SIG-M5 treated with dmso at 0.1 percent for 504 hours (cell line): ENCODE measurements around the gene SREBF2.

Experiments used
- DNase-seq: peaks from one replicate; lab custom pipeline; 2025; ENCODE audit not compliant: unreplicated experiment; lab: John Stamatoyannopoulos, UW

Gene SREBF2

DNA sequence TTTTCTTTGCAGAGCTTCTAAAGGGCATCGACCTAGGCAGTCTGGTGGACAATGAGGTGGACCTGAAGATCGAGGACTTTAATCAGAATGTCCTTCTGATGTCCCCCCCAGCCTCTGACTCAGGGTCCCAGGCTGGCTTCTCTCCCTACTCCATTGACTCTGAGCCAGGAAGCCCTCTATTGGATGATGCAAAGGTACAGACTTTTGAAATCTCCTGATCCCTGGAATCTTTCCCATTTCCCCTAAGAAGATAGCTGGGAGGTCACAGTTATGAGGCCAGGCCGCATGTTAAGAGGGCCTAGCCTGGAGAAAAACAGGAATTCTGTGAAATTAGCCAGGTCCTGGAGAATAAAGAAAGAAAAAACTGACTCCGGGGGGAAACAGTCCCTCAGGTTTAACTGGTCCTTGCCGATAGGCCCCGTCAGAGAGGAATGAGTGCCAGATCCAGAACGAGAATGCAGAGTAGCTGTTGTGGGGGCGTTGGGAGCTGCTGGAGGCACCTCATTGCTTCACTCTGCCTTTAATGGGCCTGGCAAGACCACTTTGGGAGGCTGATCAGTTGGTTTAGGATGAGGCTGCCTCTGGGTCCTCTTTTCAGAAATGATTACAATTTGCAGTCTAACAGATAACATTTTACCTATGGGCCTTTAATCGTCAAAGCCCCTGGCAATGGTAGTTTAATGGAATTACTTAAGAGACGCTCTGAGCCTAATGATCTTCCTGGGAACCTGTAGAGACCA lies 42.8 kb downstream of the SREBF2 start:
- no peak for DNase-seq

GRCh38 chr22:41876275-41876674 lies 43.4 kb downstream of the SREBF2 start:
- no peak for DNase-seq

- DNase-seq, result no peak
Observed at GRCh38 chr22:41876675-41877074, 43.8 kb downstream of the SREBF2 start.

DNA sequence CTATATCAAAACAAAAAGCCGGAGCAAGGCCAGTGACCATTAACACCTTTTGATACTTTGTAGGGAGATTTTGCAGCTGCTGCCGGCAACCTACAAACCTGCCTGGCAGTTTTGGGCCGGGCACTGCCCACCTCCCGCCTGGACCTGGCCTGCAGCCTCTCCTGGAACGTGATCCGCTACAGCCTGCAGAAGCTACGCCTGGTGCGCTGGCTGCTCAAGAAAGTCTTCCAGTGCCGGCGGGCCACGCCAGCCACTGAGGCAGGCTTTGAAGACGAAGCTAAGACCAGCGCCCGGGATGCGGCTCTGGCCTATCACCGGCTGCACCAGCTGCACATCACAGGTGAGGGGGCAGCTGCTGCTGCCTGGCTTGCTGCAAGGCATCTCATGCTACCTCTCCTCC lies 47.7 kb downstream of the SREBF2 start:
- no peak for DNase-seq

- no peak for DNase-seq
Observed at GRCh38 chr22:41883400-41883799, 50.5 kb downstream of the SREBF2 start.

- no peak for DNase-seq
Observed at GRCh38 chr22:41885116-41885515, 52.2 kb downstream of the SREBF2 start.

DNA sequence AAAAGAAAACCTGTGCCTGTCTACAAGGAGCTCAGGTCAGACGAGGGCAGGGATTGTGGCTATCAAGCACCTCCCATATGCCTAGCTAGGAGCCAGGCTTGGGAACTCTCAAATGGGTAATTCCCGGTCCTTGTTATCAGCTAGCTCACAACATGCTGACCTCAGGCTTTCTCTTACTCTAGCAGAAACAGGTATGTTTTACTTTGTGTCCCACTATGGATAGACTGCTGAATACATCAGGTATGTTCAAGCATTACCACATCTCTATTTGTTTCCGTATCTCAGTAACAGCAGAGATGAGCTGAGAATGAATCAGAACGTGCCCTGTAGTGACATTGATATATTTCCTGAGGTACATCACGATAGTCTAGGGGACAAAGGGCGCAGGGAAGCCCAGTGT lies 52.6 kb downstream of the SREBF2 start:
- DNase-seq, result no peak

DNA sequence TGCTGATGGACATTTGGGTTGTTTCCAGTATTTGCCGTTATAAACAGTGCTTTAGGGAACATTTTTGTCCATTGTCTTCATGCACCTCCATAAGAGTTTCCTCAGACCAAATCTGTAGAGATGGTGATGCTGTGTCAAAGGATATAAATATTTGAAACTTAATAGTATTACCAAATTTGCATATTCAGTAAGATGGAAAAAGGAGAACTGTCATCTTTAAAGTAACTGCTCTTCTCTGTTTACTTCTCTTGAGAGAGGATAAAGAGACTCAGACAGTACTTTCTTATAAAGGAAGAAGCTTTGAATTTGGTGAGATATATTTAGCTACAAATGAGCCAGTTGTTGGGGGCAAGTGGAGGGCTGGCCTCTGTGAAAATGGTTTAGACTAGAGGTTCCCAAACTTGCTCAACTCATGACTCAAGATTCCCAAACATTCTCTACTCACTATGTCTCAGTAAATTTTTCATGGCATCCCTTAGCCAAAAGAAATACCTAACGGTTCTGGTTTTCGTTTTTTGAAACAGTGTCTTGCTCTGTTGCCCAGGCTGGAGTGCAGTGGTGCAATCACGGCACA lies 55.8 kb downstream of the SREBF2 start:
- DNase-seq, result no peak

DNA sequence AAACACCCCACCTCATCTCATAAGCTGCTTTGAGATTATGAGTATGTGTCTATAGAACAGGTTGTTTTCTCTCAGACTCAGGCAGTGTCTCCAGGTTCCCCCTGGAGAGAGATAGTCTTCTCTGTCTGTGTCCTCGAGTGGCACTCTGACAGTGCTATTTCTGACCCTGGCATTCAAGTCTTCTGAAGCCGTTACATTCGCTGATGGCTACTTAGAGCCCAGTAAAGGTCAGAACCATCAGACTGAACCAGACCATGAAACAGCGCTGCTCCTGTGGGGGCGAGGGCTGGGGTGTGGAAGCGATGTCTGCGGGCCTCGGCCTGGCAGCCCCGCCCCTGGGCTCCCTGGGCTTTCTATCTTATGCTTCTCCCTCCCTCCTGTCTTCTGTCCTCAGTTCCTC lies 58.5 kb downstream of the SREBF2 start:
- no peak for DNase-seq

- no peak for DNase-seq
Observed at GRCh38 chr22:41892721-41893120, 59.8 kb downstream of the SREBF2 start.

DNA sequence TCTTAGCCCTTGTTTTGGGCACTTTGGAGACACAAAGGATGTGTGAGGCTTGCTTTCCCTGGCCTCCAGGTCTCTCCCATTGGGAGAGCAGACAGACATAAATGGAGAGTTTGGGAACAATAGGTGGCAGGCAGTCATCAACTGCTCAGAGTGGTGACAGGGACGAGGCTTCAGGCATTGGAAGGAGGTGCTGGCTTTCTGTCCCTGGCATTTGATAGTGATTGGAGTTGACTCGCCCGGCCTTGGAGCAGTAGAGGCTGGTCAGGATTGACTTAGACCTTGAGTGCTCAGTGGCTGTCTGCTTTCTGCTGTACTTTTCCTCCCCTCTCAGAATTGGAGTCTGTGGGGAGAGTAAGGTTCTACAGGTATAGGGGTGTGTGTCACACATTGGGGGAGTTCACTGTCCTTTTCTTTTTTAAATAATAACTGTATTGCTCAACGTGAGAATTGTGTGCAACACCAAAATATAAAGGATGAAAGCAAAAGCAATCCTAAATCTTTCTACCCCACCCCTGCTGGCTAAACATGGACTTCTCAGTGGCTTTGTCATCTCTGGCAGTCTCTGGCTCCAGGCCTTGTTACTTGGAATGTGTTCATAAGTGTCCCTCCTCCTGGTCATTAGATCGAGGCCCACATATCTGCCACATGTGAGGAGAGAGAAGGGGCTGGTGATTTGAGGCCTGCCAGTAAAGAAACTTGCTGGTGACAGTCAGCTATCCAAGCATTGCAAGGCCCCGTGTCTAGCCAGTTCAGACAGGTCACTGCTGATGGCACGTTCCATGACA lies 60.9 kb downstream of the SREBF2 start:
- no peak for DNase-seq

- no peak for DNase-seq
Observed at GRCh38 chr22:41898645-41899044, 65.7 kb downstream of the SREBF2 start.

DNA sequence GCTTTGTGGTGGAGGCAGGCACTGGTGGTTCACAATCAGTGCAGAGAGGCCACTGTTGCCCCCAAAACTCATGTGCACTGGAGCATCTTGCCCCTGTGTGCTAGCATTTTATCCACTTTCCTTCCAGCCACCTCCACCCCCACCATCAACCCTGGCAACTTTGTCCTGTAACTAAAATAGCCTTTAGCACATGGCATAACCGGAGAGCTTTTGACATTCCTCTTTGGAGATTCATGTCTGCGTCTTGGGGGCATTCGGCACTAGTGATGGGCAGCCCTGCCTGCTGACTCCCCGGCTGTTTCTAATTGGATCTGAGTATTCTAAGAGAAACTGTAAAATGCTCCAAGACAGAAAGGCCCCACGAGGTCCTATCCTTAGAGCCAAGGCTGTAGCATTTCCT lies 66.2 kb downstream of the SREBF2 start:
- DNase-seq, result no peak

- DNase-seq, result no peak
Observed at GRCh38 chr22:41899992-41900651, 67.2 kb downstream of the SREBF2 start.

DNA sequence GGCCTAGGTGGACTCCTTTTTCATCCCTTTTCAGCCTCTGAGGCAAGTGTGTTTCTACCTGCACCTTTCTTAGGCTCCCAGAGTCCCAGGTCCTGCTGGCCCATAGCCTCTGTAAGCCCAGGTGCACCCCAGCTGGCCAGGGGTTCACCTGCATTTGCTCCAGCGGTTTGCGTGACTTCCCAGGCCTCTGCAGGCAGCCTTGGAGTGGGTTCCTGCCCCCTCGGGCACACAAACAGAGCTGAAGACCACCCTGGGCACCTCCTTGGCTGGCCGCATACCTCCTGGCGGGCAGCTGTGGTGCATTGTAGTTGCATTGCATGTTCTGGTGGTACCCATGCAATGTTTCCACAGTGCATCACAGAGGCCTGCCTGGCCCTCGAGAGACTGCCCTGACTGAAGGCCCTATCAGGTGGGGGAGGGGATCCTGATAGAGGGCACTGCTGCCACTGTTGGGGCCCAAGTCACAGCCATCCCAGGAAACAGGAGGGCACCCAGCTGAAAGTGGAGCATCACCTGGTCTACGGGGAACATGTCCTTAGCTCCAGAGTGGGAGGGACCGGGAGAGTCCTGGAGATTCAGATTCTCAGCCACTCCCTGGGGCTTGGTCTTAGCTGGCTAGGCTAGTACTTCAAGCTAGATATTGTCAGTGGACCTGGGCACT lies 67.9 kb downstream of the SREBF2 start:
- DNase-seq, result no peak

GRCh38 chr22:41902016-41902415 lies 69.1 kb downstream of the SREBF2 start:
- no peak for DNase-seq

DNA sequence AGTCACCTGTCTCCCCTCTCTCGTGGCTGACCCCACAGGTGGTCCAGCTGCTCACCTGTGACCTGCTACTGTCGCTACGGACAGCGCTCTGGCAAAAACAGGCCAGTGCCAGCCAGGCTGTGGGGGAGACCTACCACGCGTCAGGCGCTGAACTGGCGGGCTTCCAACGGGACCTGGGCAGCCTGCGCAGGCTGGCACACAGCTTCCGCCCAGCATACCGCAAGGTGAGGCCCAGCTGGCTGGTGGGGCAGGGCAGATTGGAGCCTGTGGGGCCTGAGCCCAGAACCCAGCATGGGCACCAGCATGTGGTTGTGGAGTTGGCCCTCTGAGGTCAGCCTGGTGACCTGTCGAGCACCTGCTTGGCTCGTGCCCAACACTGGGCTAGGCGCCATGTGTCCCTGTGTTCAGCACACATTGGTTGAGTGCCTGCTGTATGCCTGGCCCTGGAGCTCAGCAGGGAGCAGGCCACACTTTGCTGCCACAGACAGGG lies 70.1 kb downstream of the SREBF2 start:
- DNase-seq, result no peak

DNA sequence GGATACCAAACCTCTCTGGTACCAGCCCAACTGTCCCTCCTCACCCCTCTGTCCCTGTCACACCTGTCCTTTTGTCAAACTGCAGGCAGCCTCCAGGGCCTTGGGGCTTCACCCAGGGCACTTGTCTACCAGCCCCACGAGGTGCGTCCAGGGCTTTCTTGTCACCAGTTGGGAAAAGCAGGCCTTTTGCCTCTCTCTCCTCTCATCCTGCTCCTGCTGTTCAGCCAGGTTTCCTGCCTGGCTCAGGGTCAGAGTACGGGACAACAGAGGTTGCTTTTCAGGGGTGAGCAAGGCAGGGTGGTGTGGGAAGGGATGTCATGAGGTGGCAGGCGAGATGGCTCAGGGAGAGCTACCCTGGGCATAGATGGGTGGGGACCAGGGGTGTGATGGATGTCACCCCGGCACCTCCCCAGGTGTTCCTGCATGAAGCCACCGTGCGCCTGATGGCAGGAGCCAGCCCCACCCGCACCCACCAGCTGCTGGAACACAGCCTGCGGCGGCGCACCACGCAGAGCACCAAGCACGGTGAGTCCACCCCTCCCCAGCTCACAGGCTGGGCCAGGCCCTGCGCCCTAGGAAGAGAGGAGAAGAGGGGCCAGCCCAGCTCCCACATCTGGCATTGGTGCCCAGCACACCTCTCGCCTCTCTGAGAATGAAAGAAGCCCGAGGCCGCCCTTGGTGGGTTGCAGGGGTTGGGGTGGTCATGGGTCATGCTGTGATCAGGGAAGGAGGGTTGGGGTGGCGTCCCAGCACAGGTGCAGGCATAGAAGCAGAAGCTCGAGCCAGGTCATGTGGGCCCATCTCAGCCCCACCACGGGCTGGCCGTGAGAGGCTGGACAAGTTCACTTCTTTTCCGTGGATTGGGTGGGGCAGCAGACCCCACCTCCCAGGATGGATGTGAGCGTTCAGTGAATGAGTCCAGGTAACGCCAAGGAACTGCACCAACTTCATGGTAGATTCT lies 71.8 kb downstream of the SREBF2 start:
- no peak for DNase-seq

DNA sequence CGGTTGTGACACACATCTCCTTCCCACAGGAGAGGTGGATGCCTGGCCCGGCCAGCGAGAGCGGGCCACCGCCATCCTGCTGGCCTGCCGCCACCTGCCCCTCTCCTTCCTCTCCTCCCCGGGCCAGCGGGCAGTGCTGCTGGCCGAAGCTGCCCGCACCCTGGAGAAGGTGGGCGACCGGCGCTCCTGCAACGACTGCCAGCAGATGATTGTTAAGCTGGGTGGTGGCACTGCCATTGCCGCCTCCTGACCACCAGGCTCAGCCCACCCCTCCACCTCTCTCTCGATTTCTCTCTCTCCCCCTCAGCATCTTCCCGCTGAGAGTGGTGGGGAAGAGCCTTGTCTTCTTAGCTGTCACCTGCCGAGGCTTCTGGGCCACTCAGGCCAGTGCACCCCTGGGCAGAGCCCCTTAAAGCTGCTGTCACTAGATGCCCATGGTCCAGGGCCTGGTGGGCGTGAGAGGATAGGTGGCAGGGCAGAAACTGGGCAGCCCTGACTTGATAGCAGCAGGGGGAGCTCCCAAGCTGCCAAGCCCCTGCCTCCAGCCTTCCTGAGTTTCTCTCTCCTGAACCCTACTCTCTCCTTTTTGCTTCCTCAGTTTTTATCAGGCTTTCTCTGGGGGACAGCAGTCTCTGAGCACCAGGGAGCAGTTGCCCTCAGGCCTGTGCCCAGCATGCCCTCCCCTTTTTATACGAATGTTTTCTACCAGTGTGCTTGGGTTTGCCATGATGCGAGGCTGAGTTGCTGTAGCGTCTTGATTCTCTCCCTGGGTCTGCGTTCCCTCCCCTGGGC lies 72.7 kb downstream of the SREBF2 start:
- no peak for DNase-seq
